Adrenal gland (tissue), 5 donors: ENCODE measurements around the gene SLF2.

ENCODE experiments used
- POLR2A ChIP-seq, 2 donors: fragments of 450-650 bp; IDR thresholded peaks; one replicate each; pipeline ENCODE4 v1.6.1; 2017; ENCODE audit warnings: antibody characterized with exemption in 2 of 2, mild to moderate bottlenecking in 2 of 2, moderate library complexity in 1 of 2
- TF ChIP-seq, protein P1 (sequence below), 6 experiments: fragments of 450-650 bp in 4 of 6; fragments of 200-600 bp in 2 of 6; sonication (generic) in 1 of 6; IDR thresholded peaks; 1 replicate in 5 of 6; 2 replicates in 1 of 6; pipeline versions ENCODE4 v1.5.1 to v1.8.0; 2016 to 2021; ENCODE audit warnings: antibody characterized with exemption in 6 of 6, mild to moderate bottlenecking in 2 of 6, moderate library complexity in 1 of 6
- donor health status: DM: no; HTN: no; CAD: no.

GRCh38 chr10:100981178-100981772, 68.5 kb downstream of the SLF2 start:
- TF ChIP-seq, protein P1, sequence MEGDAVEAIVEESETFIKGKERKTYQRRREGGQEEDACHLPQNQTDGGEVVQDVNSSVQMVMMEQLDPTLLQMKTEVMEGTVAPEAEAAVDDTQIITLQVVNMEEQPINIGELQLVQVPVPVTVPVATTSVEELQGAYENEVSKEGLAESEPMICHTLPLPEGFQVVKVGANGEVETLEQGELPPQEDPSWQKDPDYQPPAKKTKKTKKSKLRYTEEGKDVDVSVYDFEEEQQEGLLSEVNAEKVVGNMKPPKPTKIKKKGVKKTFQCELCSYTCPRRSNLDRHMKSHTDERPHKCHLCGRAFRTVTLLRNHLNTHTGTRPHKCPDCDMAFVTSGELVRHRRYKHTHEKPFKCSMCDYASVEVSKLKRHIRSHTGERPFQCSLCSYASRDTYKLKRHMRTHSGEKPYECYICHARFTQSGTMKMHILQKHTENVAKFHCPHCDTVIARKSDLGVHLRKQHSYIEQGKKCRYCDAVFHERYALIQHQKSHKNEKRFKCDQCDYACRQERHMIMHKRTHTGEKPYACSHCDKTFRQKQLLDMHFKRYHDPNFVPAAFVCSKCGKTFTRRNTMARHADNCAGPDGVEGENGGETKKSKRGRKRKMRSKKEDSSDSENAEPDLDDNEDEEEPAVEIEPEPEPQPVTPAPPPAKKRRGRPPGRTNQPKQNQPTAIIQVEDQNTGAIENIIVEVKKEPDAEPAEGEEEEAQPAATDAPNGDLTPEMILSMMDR (IDR thresholded peaks at IDR 0.05), result no peak
- no peak for TF ChIP-seq POLR2A (IDR thresholded peaks at IDR 0.05)
